MCF 10A (cell line): Measurements from ENCODE around the gene IGSF22. TPM values are rescaled to one million over a fixed set of nuclear protein-coding genes. Genes with fewer than 3 reads are reported as not detected.

Experiments used
- BruUV-seq: library from RNA; stranded (reverse); fragments of 400-500 nt; replicated peaks from 2 replicates; lab custom pipeline; 2021; lab: Mats Ljungman, UMichigan
- CTCF ChIA-PET: fragments of 300-600 bp; sonication (Branson Sonifier 250); formaldehyde crosslinking; extraction: SDS; loops from one replicate; lab custom pipeline; 2021; ENCODE audit warnings: antibody characterized with exemption, inconsistent platforms; lab: Yijun Ruan, JAX
- POLR2A ChIA-PET: fragments of 300-600, 350-650 bp; sonication (Branson Sonifier 250); formaldehyde crosslinking; extraction: SDS; loops from one replicate; lab custom pipeline; 2020; ENCODE audit warnings: antibody characterized with exemption, inconsistent platforms; lab: Yijun Ruan, JAX
- DNase-seq: peaks from one replicate; pipeline ENCODE4 v3.0.0-alpha.2; 2018; ENCODE audit not compliant: unreplicated experiment
- H3K27ac Mint-ChIP-seq: one replicate; pipeline ENCODE4 v1.8.0; 2022; ENCODE audit warnings: mild to moderate bottlenecking, low read depth, mixed read lengths; ENCODE audit not compliant: unreplicated experiment
- H3K27me3 Mint-ChIP-seq: one replicate; pipeline ENCODE4 v1.8.0; 2022; ENCODE audit warnings: mixed read lengths; ENCODE audit not compliant: insufficient read depth, unreplicated experiment
- H3K36me3 Mint-ChIP-seq: one replicate; pipeline ENCODE4 v1.8.0; 2022; ENCODE audit warnings: mild to moderate bottlenecking, moderate library complexity, mixed read lengths; ENCODE audit not compliant: insufficient read depth, unreplicated experiment
- H3K4me1 Mint-ChIP-seq: one replicate; pipeline ENCODE4 v1.8.0; 2022; ENCODE audit warnings: mixed read lengths; ENCODE audit not compliant: insufficient read depth, unreplicated experiment
- H3K4me3 Mint-ChIP-seq: one replicate; pipeline ENCODE4 v1.8.0; 2022; ENCODE audit warnings: mild to moderate bottlenecking, moderate library complexity, mixed read lengths; ENCODE audit not compliant: unreplicated experiment
- H3K9me3 Mint-ChIP-seq: one replicate; pipeline ENCODE4 v1.8.0; 2022; ENCODE audit warnings: mixed read lengths; ENCODE audit not compliant: unreplicated experiment
- CTCF ChIP-seq: fragments of 200-600 bp; IDR thresholded peaks from one replicate; pipeline ENCODE4 v1.8.0; 2022; ENCODE audit warnings: antibody characterized with exemption, mild to moderate bottlenecking; ENCODE audit not compliant: unreplicated experiment
- intact Hi-C: fragments of 100-400 bp; cut with micrococcal nuclease; formaldehyde crosslinking; loops from 2 replicates; pipeline ENCODE4 v1.14.1; 2022
- total RNA-seq: library from RNA; stranded (reverse); gene quantifications from 2 replicates; pipeline ENCODE4 v1.2.3, GENCODE V29; 2022

IGSF22 gene
- total RNA-seq, 1 experiment from 2014 or later: not detected

GRCh38 chr11:18772211-18772610 is 46.2 kb upstream of the IGSF22 start:
- no peaks in the 10 kb centered on the region for H3K4me1 Mint-ChIP-seq
- H3K4me3 Mint-ChIP-seq: no peak overlapping the region
- CTCF ChIA-PET: interaction anchor here (1.6 kb wide), 1 partner anchor 30 kb away, joined by 6 read pairs; no protein-coding TSS in a partner anchor
- TF ChIP-seq CTCF: no peak
- intact Hi-C loops: no loop called here
- no peaks in the 10 kb centered on the region for H3K9me3 Mint-ChIP-seq
- POLR2A ChIA-PET: no interaction called here
- peaks cover 28% of the 10 kb centered on the region for H3K27me3 Mint-ChIP-seq
- BruUV-seq: no TSS peak
- no peak overlapping the region for H3K27ac Mint-ChIP-seq
- no peaks in the 10 kb centered on the region for H3K36me3 Mint-ChIP-seq
- no peak for DNase-seq

- H3K36me3 Mint-ChIP-seq: no peaks in the 10 kb centered on the region
- peaks cover 28% of the 10 kb centered on the region for H3K27me3 Mint-ChIP-seq
- DNase-seq: no peak
- no peak for TF ChIP-seq CTCF
- intact Hi-C loops: no loop called here
- no peaks in the 10 kb centered on the region for H3K4me1 Mint-ChIP-seq
- CTCF ChIA-PET: interaction anchor here (0.5 to 1.6 kb wide), 2 partner anchors 31 to 37 kb away, joined by 5 to 6 read pairs; no protein-coding TSS in a partner anchor
- H3K4me3 Mint-ChIP-seq: no peak overlapping the region
- no peak overlapping the region for H3K27ac Mint-ChIP-seq
- no TSS peak for BruUV-seq
- POLR2A ChIA-PET: no interaction called here
- H3K9me3 Mint-ChIP-seq: no peaks in the 10 kb centered on the region
Measured at GRCh38 chr11:18771266-18772035, 45.5 kb upstream of the IGSF22 start.

DNA sequence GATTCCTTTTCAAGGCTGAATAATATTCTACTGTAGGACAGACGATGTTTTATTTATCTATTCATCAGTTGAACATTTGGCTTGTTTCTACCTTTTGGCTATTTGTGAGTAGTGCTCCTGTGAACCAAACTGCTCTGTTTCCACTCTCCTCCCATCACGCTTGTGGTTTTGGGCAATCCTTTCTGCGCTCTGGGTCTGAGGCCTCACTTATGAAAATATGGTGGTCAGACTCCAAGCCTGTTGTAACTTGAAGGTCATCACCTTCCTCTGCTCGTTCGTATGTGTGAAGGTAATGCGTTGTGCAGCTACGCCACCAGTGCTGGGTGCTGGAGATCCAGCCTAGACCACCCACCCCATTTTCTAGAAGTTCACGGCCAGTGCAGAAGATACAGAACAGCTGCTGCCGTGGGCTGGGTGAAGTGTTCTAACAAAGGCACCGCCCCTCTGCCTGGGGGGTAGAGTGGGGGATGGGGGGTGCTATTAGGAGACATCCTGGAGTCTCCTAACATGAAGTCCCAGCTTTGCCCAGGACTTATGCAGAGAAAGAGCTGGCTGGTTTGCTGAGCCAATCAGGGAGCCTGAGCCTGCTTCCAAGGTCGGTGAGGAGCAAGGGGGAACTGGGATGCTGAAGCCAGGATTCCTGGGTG is 44.6 kb upstream of the IGSF22 start:
- H3K36me3 Mint-ChIP-seq: no peaks in the 10 kb centered on the region
- H3K9me3 Mint-ChIP-seq: no peaks in the 10 kb centered on the region
- H3K4me3 Mint-ChIP-seq: no peak overlapping the region
- peaks cover 1% of the 10 kb centered on the region for H3K4me1 Mint-ChIP-seq
- no peak overlapping the region for H3K27ac Mint-ChIP-seq
- intact Hi-C loops: no loop called here
- DNase-seq: no peak
- no peak for TF ChIP-seq CTCF
- CTCF ChIA-PET: interaction anchor here (0.5 to 0.9 kb wide), 3 partner anchors 29 to 38 kb away, joined by 3 to 5 read pairs (median 5); no protein-coding TSS in a partner anchor
- POLR2A ChIA-PET: no interaction called here
- BruUV-seq: no TSS peak
- H3K27me3 Mint-ChIP-seq: peaks cover 28% of the 10 kb centered on the region

DNA sequence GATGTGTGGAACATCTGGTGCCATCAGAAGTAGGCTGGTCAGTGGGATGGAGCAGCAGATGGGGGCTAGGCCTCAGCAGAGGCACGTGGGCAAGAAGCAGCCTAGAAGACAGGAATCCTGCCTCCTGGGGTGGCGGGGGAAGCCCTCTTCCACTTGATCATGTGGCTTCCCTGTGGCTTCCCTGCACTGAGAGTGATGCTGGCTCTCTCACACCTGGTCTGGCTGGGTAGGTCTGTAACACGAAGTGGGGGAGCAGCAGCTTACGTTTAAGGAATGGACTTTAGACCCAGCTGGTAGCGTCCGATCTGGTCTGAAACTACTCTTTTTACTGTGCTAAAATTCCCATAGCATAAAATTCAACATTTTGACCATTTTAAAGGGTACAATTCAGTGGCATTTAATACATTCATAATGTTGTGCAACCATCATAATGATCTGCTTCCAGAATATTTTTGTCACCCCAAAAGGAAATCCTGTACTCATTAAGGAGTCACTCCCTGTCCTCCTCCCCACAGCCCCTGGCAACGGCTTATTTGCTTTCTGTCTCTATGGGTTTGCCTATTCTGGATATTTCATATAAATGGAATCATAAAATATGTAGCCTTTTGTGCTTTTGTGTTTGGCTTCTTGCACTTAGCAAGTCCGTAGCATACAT is 43.9 kb upstream of the IGSF22 start:
- no peak overlapping the region for H3K27ac Mint-ChIP-seq
- H3K4me3 Mint-ChIP-seq: no peak overlapping the region
- H3K36me3 Mint-ChIP-seq: no peaks in the 10 kb centered on the region
- ChIA-PET CTCF (interaction anchor here (0.6 to 1.3 kb wide), 3 partner anchors 28 to 33 kb away, joined by 3 to 5 read pairs (median 5); no protein-coding TSS in a partner anchor), POLR2A (interaction anchor here (0.6 kb wide), 1 partner anchor 329 kb away, joined by 4 read pairs; no protein-coding TSS in a partner anchor)
- peaks cover 28% of the 10 kb centered on the region for H3K27me3 Mint-ChIP-seq
- H3K4me1 Mint-ChIP-seq: peaks cover 7% of the 10 kb centered on the region
- no peak for DNase-seq
- no peak for TF ChIP-seq CTCF
- H3K9me3 Mint-ChIP-seq: no peaks in the 10 kb centered on the region
- BruUV-seq: no TSS peak
- intact Hi-C loops: no loop called here
